Measurements from ENCODE around the gene EXOC7.

DNA sequence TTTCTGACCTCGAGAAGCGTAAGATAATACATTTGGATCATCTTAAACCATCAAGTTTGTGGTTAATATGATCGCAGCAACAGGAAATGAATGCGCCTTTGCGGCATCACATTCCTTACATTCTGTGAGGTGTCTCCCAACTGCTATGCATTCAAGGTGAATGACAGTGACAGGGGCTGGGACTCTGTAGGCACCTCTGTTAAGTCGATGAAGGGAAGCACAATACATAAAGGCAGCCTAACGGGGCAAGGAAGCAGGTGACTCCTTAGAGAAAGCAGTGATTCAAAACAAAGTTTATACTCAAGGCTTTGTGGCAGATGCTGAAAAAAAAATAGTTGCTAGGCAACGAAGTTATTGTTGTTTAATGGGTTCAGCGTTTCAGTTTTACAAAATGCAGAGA, 54.9 kb downstream of the EXOC7 start:
- TF ChIP-seq, protein P1, sequence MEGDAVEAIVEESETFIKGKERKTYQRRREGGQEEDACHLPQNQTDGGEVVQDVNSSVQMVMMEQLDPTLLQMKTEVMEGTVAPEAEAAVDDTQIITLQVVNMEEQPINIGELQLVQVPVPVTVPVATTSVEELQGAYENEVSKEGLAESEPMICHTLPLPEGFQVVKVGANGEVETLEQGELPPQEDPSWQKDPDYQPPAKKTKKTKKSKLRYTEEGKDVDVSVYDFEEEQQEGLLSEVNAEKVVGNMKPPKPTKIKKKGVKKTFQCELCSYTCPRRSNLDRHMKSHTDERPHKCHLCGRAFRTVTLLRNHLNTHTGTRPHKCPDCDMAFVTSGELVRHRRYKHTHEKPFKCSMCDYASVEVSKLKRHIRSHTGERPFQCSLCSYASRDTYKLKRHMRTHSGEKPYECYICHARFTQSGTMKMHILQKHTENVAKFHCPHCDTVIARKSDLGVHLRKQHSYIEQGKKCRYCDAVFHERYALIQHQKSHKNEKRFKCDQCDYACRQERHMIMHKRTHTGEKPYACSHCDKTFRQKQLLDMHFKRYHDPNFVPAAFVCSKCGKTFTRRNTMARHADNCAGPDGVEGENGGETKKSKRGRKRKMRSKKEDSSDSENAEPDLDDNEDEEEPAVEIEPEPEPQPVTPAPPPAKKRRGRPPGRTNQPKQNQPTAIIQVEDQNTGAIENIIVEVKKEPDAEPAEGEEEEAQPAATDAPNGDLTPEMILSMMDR (conservative IDR thresholded peaks at IDR 0.05; ENCODE audit: low read depth, low read length), result no peak
- TF ChIP-seq RCOR1 (IDR thresholded peaks at IDR 0.05; ENCODE audit: insufficient replicate concordance, low read length) (no peak), POLR2A (IDR thresholded peaks at IDR 0.05; ENCODE audit: low read depth, low read length) (no peak), BHLHE40 (IDR thresholded peaks at IDR 0.05; ENCODE audit: low read depth, low read length) (no peak)

All from IMR-90 (cell line).